GM18951 (cell line): Measurements from ENCODE around the gene PEF1.

Experiments
- POLR2A ChIP-seq: IDR thresholded peaks from 4 replicates; pipeline ENCODE4 v1.6.1; 2011; ENCODE audit warnings: mild to moderate bottlenecking; ENCODE audit not compliant: insufficient read length, insufficient read depth; ENCODE audit errors: extremely low read depth
- in situ Hi-C: fragments of 300-500 bp; cut with MboI; formaldehyde crosslinking; loops from one replicate; pipeline ENCODE4 v1.12.0; 2022; ENCODE audit warnings: low sequenced_read_pairs, mixed read lengths, inconsistent platforms; ENCODE audit not compliant: unreplicated experiment

Gene PEF1

DNA sequence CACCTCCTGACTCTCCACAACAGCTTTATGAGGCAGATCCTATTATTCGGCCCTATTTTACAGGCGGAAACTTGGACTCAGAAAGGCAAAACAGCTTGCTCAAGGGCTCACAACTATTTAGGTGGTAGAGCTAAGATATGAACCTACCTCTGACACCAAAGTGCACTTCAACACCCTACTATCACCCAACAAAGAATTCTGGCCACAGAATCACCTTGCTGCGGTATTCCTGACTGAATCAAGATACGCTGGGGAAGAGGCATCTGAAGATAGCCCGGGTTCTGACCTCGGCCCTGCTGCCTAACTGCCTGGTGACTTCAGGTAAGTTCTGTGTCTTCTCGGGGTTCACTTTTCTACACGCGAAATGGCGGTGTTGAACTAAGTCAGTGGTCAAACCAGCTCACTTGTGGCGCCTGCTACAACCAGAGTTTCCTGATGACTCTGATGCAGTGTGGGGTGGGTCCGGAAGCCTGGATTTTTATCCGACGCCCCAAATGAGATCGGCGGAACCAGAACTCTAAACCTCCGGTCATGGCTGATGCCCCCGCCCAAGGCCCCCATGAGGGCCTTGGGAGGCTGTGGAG lies 608 bp downstream of the PEF1 start:
- peak; percentile 51 for TF ChIP-seq POLR2A
- in situ Hi-C loops: no loop called here

DNA sequence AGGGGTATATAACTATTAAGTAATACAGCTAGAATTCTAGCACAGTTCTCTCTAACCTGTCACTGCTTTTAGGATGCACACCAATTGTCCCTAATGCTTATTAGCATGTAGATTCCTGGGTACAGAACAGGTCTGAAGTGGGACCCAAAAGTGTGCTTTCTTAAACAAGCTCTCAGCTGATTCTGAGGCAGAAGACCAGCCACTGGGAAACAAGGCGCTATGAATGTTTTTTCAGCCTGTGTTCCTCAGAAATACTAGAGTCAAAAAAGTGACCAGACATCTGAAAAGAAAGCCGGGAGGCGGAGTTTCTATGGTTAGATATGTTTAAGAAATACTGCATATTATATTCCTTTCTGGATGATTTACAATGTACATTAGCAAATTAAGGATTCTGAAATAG lies 1.8 kb downstream of the PEF1 start:
- no peak for TF ChIP-seq POLR2A
- in situ Hi-C loops: no loop called here

DNA sequence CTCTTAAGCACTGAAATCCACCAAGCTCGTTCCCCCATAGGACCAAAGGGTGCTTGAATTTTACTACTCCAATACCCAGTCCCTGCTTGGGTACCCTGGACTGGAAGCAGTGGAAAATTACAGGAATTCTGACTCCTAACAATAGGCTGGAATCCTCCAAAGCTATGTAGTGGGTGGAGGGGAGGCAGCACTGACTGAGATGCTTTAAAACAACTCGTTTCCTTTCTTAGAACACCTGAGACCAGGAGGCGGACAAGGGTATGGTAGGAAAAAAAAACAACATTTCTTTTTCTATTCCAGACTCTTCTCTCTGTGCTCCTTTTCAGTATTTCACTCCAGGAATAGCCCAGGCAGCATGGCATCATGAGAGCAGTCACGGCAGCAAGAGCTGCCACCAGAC lies 2.3 kb downstream of the PEF1 start:
- in situ Hi-C loops: no loop called here
- no peak for TF ChIP-seq POLR2A

DNA sequence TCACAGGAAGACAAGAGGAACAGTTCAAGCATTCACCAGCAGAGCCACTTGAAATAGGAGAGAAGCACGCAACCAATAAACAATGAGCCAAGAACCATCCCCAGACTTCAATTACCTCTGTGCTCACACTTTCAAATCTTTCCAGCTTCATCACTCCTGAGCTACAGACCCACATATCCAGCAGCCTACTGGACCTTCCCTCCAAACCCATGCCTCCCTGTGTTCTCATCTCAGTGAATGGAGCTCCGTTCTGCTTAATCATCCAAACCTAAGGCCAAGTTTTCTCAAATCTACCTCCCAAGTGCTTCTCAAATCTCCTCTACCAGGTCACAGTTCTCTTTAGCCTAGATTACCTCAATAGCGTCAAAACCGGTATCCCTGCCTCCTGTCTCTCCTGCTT lies 3.7 kb downstream of the PEF1 start:
- no peak for TF ChIP-seq POLR2A
- in situ Hi-C loops: no loop called here

DNA sequence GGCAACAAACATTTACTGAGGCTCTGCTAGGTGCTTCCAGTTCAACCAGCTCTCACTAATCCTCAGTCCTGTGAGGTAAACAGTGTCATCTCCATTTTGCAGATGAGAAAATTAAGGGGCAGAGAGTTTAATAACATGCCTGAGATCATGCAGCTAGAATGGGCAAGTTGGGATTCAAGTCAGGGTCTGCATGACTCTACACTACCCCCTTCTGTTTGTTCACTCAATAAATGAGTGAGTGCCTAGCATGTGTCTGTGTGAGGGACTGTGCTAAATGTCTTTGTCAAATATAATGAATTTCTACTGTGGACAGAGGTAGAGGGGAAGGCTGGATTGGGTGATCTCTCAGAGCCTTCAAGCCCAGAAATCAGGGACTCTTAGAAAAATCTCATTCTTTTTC lies 4.5 kb downstream of the PEF1 start:
- TF ChIP-seq POLR2A: no peak
- in situ Hi-C loops: no loop called here

DNA sequence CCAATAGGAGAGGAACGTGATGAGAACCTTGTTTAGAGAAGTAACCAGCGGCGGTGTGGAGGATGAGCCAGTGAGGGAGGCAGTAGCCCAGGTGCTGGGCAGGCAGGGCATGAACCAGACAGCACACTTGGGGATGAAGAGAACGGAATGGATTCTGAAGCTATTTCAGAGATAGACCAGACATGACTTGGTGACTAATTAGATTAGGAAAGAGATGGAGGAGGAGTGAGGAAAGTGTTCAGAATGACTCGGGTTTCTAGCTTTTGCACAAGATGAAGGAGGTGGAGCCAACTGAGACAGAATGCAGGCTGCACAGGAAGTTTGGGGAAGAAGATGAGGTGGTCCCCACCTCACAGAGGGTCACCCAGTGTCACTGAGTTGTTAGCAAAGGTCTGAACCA lies 5.1 kb downstream of the PEF1 start:
- in situ Hi-C loops: no loop called here
- TF ChIP-seq POLR2A: no peak

DNA sequence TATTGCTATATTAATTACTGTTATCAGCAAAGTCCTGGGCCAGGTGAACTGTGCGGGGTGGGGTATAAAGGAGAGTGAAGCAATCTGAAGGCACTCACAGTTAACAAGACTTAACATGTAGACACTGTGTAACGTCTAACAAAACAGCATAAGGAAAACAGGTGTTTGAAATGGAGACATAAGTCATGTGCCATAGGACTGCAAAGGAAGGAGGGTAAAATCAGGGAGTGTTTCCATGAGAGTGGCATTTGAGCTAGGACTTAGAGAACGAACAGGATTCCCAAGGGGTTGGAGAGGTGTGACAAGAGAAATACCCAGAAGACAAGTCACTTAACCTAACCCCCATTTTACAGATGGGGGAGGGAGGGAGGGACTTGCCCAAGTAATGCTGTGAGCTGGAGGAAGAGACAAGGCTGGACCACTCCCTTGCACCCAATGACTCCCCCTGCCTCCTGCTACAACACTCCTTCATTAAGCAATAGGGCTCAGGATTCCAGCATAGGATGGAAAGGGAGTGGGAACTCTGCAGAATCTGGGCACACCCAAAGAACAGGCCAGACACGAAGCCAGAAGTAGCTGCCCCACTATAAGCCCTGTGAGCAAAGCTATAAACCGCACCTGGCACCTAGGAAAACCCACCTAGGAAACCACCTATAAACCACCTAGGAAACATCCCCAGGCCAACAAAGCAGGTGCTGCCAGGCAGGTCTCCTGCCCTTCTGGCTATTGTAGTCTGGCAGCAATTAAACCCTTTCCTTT lies 6.6 kb downstream of the PEF1 start:
- TF ChIP-seq POLR2A: no peak
- in situ Hi-C loops: no loop called here

DNA sequence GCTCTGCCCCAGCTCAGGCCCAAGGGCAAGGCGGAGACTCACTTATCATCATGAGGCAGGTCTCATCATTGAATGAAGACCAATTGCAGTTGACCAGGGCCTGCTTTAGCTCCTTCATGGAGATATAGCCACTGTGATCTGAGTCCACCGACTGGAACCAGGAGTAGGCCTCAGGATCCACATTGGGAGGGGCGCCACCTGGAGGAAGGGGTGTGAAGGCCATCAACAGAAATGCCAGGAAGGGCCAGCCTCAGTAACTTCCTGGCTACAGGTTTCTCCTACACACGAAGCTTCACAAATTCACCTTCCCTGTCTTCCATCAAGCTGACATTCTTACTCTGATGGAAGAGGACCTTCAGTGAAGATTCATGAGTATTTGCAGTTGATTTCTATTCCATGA lies 11.6 kb downstream of the PEF1 start:
- no peak for TF ChIP-seq POLR2A
- in situ Hi-C loops: no loop called here

DNA sequence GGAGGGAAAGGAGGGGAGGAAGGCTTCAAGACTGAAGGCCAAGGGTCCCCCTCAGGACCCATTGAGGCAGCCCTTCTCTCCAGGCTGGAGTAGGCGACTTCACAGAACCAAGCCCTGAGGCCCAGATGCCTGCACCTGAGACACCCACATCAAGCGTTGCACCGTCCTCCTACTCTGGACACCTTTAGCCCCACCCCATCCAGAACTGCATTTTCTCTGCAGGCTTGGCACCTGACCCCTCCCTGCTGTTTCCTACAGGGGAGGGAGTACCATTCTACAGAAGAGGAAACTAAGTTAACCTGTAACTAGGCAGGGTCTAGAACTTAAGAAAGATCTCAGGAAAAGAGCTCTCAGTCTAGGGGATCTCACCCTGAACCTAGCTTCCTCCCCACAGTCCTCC lies 12.0 kb downstream of the PEF1 start:
- no peak for TF ChIP-seq POLR2A
- in situ Hi-C loops: no loop called here

DNA sequence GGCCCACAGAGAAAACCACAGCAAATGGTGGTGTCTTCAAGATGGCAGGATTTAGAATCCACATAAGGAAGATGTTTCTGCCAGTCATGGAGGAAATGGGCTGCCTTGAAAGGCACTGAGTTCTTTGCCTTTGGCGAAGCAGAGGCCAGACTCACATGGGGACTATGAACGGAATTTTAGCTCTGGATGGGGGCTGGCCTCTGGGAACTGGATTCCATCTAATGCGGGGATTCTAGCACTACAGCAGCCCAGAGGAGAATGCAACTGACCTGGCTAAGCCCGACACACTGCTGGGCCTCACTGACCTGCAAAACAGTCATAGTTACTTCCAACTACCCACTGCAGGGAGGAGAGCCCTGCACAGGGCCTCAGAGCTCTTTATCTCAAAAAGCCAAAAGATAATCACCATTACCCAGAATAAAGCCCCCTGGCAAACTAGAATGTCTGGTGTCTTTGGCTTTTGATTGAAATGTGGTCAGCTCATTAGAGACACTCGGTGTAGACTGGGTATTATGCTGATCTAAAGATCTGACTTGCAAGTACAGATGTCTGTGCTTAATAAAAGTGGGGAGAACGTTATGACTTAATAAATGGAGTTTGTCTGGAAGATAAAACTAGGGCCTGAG lies 15.6 kb downstream of the PEF1 start:
- no peak for TF ChIP-seq POLR2A
- in situ Hi-C loops: no loop called here

DNA sequence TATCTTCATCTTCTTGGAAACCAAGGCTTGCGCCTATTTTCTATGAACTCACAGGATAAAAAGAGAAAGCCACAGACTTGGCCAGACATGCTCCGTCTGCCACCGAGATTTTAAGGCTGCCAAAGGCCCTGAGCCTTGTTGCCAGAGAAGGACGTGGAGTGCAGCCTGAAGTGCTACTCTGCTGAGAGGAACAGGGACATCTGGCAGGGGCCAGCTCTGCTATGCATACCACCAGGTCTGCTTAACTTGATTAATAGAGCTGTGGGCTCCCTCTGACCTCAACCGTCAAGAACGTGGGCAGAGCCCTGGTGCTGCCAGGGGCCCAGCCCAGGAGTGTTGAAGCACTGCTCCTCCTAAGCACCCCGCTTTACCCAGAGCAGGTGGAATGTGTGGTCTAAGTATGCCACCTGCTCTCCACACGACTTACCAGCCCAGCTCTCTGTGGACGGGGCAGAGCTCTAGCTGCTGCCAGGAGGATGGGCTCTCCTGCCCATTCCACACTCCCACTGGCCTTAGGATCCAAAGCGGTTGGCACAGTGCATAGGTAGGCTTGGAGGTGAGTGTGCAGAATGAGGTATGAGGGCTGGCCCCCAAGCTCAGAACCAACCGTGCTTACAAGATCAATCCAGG lies 16.6 kb downstream of the PEF1 start:
- TF ChIP-seq POLR2A: no peak
- in situ Hi-C loops: no loop called here

DNA sequence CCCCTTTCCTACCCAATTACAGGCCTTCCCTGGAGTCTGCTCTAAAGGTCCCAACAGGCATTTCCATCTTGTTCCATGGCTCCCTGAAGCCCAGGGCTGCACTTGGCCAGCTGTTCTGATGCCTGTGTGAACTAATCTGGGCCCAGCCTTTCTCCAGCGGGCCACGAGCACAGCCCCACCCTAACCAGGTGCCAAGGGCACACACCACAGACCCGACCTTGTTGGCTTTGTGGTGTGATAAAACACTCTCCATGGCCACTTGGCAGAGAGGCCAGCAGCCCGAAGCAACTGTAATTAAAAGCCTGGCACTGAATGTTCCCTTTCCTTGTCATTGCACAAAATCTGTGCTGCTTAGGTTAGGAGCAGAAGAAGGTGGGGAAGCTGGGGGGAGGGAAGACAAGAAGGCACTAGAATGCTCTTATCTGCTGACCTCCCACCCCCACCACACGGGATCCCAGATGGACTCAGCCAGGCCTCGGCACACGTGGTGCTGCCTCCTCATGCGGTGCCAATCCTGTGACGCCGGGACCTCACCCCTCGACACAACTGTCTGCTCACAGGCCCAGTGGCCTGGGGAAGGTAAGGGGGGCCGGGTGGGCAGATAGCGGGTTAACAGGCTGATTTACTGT lies 17.3 kb downstream of the PEF1 start:
- in situ Hi-C loops: no loop called here
- no peak for TF ChIP-seq POLR2A
